Neural cell (in vitro differentiated cells): ENCODE measurements around the gene KLHL14. TPM values are rescaled to one million over a fixed set of nuclear protein-coding genes. Genes with fewer than 3 reads are reported as not detected.

ENCODE experiments used
- H2AFZ ChIP-seq: fragments of 200-600, 300-800 bp; sonication (generic), shearing (Covaris generic); 2 replicates; pipeline ENCODE4 v1.6.0; 2014; ENCODE audit warnings: low read depth, mild to moderate bottlenecking, antibody characterized with exemption, low read length, moderate library complexity
- H3F3A ChIP-seq: fragments of 200-600 bp; shearing (Covaris generic); 2 replicates; pipeline ENCODE4 v1.6.1; 2016; ENCODE audit warnings: mild to moderate bottlenecking, moderate library complexity, mixed read lengths, antibody characterized with exemption, low read length; ENCODE audit not compliant: insufficient read depth, poor library complexity, severe bottlenecking
- H3K27ac ChIP-seq: fragments of 200-600, 300-800 bp; sonication (generic), shearing (Covaris generic); 2 replicates; pipeline ENCODE4 v1.5.1; 2014; ENCODE audit warnings: mild to moderate bottlenecking, low read length, moderate library complexity
- H3K27me3 ChIP-seq: fragments of 300-800, 200-600 bp; sonication (generic), shearing (Covaris generic); 2 replicates; pipeline ENCODE4 v1.6.0; 2014; ENCODE audit warnings: mild to moderate bottlenecking, low read depth, low read length, moderate library complexity; ENCODE audit not compliant: insufficient read depth
- H3K36me3 ChIP-seq: fragments of 300-800, 200-600 bp; sonication (generic), shearing (Covaris generic); 2 replicates; pipeline ENCODE4 v1.5.1; 2014; ENCODE audit warnings: mild to moderate bottlenecking, antibody characterized with exemption, low read length, moderate library complexity; ENCODE audit not compliant: insufficient read depth
- H3K4me2 ChIP-seq: fragments of 300-800, 200-600 bp; sonication (generic), shearing (Covaris generic); 2 replicates; pipeline ENCODE4 v1.6.0; 2014; ENCODE audit warnings: mild to moderate bottlenecking, low read length
- H3K4me3 ChIP-seq: fragments of 300-800, 200-600 bp; sonication (generic), shearing (Covaris generic); 2 replicates; pipeline ENCODE4 v1.5.1; 2014; ENCODE audit warnings: mild to moderate bottlenecking, low read length, moderate library complexity
- H3K79me2 ChIP-seq: fragments of 200-600 bp; shearing (Covaris generic); replicated peaks from 2 replicates; pipeline ENCODE4 v1.6.0; 2014; ENCODE audit warnings: mild to moderate bottlenecking, low read length, moderate library complexity; ENCODE audit not compliant: insufficient read depth
- H3K9ac ChIP-seq: fragments of 300-800, 200-600 bp; sonication (generic), shearing (Covaris generic); 2 replicates; pipeline ENCODE4 v1.6.1; 2016; ENCODE audit warnings: mild to moderate bottlenecking, low read length, mixed read lengths
- H3K9me2 ChIP-seq: fragments of 200-600 bp; shearing (Covaris generic); 2 replicates; pipeline ENCODE4 v1.6.1; 2016; ENCODE audit warnings: mild to moderate bottlenecking, low read length, mixed read lengths; ENCODE audit not compliant: insufficient read depth
- H3K9me3 ChIP-seq: fragments of 200-600, 300-800 bp; sonication (generic), shearing (Covaris generic); 2 replicates; pipeline ENCODE4 v1.6.1; 2016; ENCODE audit warnings: mild to moderate bottlenecking, mixed run types, low read length, moderate library complexity, mixed read lengths
- H4K20me1 ChIP-seq: fragments of 200-600 bp; shearing (Covaris generic); 2 replicates; pipeline ENCODE4 v1.6.1; 2016; ENCODE audit warnings: mild to moderate bottlenecking, mixed run types; ENCODE audit not compliant: insufficient read depth
- CTCF ChIP-seq: fragments of 450-650 bp; IDR thresholded peaks from 2 replicates; pipeline ENCODE4 v1.5.1; 2014; ENCODE audit warnings: antibody characterized with exemption, mild to moderate bottlenecking, moderate library complexity; ENCODE audit not compliant: poor library complexity, severe bottlenecking
- EP300 ChIP-seq: fragments of 450-650 bp; conservative IDR thresholded peaks from 2 replicates; pipeline ENCODE4 v1.6.1; 2014; ENCODE audit warnings: antibody characterized with exemption, mild to moderate bottlenecking, moderate library complexity; ENCODE audit not compliant: poor library complexity, severe bottlenecking
- EZH2 ChIP-seq: fragments of 200-600, 300-800 bp; shearing (Covaris generic), sonication (generic); IDR thresholded peaks from 2 replicates; pipeline ENCODE4 v1.6.1; 2014; ENCODE audit warnings: antibody characterized with exemption, low read length, borderline replicate concordance, mild to moderate bottlenecking; ENCODE audit not compliant: insufficient read depth, poor library complexity, severe bottlenecking
- MXI1 ChIP-seq: fragments of 450-650 bp; conservative IDR thresholded peaks from 2 replicates; pipeline ENCODE4 v1.6.1; 2014; ENCODE audit warnings: antibody characterized with exemption, mild to moderate bottlenecking; ENCODE audit not compliant: poor library complexity, severe bottlenecking
- POLR2AphosphoS5 ChIP-seq: IDR thresholded peaks from 2 replicates; pipeline ENCODE4 v1.6.1; 2012
- RAD21 ChIP-seq: fragments of 450-650 bp; conservative IDR thresholded peaks from 2 replicates; pipeline ENCODE4 v1.6.1; 2014; ENCODE audit warnings: antibody characterized with exemption, mild to moderate bottlenecking, moderate library complexity
- REST ChIP-seq: IDR thresholded peaks from 2 replicates; pipeline ENCODE4 v1.6.1; 2012; ENCODE audit warnings: borderline replicate concordance
- SMC3 ChIP-seq: fragments of 450-650 bp; conservative IDR thresholded peaks from 2 replicates; pipeline ENCODE4 v1.6.1; 2014; ENCODE audit warnings: antibody characterized with exemption, mild to moderate bottlenecking, moderate library complexity; ENCODE audit not compliant: poor library complexity
- TAF1 ChIP-seq: IDR thresholded peaks from 2 replicates; pipeline ENCODE4 v1.6.1; 2012; ENCODE audit warnings: low read depth
- polyA minus RNA-seq: library from RNA; depleted of rRNA, polyadenylated mRNA; stranded (reverse); fragments of >200 nt; gene quantifications from 2 replicates; pipeline ENCODE4 v1.2.3, GENCODE V29; 2014
- polyA plus RNA-seq: library from polyadenylated mRNA; depleted of rRNA; stranded (reverse); fragments of >200 nt; gene quantifications from 2 replicates; pipeline ENCODE4 v1.2.3, GENCODE V29; 2014

Gene KLHL14
- 0.33 and 0.90 TPM in 2 replicates for polyA plus RNA-seq
- polyA minus RNA-seq, result 0.24 TPM in 1 of 2 replicates, not detected in the other

- no peaks in the 10 kb centered on the region for H3K9me3 ChIP-seq
- H3K9me2 ChIP-seq, result no peaks in the 10 kb centered on the region
- no peaks in the 10 kb centered on the region for H3F3A ChIP-seq
- no peak within 1 kb of the TSS for H3K4me2 ChIP-seq
- peak within 1 kb of the TSS; percentile 65 for H3K4me3 ChIP-seq
- no peaks in the 10 kb centered on the region for H4K20me1 ChIP-seq
- TF ChIP-seq REST, result no peak
- no peak for TF ChIP-seq EP300
- TF ChIP-seq CTCF, result no peak
- TF ChIP-seq POLR2AphosphoS5, result no peak
- TF ChIP-seq MXI1, result no peak
- no peak for TF ChIP-seq RAD21
- no peak for TF ChIP-seq TAF1
- TF ChIP-seq EZH2, result no peak
- TF ChIP-seq SMC3, result no peak
- H3K79me2 ChIP-seq, result no peaks in the 10 kb centered on the region
- no peak within 1 kb of the TSS for H3K9ac ChIP-seq
- H3K27ac ChIP-seq, result no peak within 1 kb of the TSS
- peaks cover 62% of the 10 kb centered on the region for H3K27me3 ChIP-seq
- H2AFZ ChIP-seq, result no peak within 1 kb of the TSS
- H3K36me3 ChIP-seq, result no peaks in the 10 kb centered on the region
These were observed at the start of gene KLHL14 for GRCh38 chr18:32772581-32773381. TSS of gene KLHL14 (minus strand) at chr18:32773023. CDS start at chr18:32770591, 2,432 bp downstream.

GRCh38 chr18:32822197-32822596 lies 49.4 kb upstream of the KLHL14 start:
- Histone ChIP-seq H3F3A (no peaks in the 10 kb centered on the region), H4K20me1 (no peaks in the 10 kb centered on the region), H3K9me3 (no peaks in the 10 kb centered on the region), H3K9ac (no peak overlapping the region), H3K27ac (no peak overlapping the region), H3K79me2 (no peaks in the 10 kb centered on the region), H2AFZ (no peak overlapping the region), H3K27me3 (no peaks in the 10 kb centered on the region), H3K4me2 (no peak overlapping the region), H3K4me3 (no peak overlapping the region), H3K9me2 (no peaks in the 10 kb centered on the region), H3K36me3 (no peaks in the 10 kb centered on the region)
- TF ChIP-seq RAD21 (no peak), TAF1 (no peak), SMC3 (no peak), MXI1 (no peak), REST (no peak), POLR2AphosphoS5 (no peak), EP300 (no peak), CTCF (no peak), EZH2 (no peak)
